Activated CD8-positive, alpha-beta memory T cell treated with anti-CD3 and anti-CD28 coated beads for 1 hour (primary cell): Measurements from ENCODE around the gene SLC22A4.
A peak's percentile ranks its signal among the peaks of the same experiment; 100 is the strongest.

Experiments used
- DNase-seq, 2 donors: peaks; one replicate each; pipeline ENCODE4 v3.0.0-alpha.2; 2020; ENCODE audit warnings: low read depth in 1 of 2; ENCODE audit errors: extremely low read depth in 1 of 2

Gene SLC22A4

DNA sequence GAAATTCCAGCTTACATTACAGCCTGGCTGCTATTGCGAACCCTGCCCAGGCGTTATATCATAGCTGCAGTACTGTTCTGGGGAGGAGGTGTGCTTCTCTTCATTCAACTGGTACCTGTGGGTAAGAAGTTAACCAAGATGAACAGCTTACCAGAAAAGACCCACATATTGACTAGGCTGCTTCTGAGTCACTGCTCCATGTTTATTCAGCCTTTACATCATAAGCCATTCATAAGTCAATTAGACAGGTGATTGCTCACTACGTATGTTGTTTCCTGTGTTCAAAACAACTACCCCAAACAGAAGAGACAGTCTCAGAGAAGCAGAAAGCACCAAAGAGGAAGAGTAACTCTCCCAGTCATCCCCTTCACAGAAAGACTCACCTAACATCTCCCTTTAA lies 40.6 kb downstream of the SLC22A4 start:
- no peak for DNase-seq

GRCh38 chr5:132335402-132335801 lies 41.2 kb downstream of the SLC22A4 start:
- DNase-seq: no peak

- DNase-seq: no peak
Measured at GRCh38 chr5:132339502-132339901, 45.3 kb downstream of the SLC22A4 start.

DNA sequence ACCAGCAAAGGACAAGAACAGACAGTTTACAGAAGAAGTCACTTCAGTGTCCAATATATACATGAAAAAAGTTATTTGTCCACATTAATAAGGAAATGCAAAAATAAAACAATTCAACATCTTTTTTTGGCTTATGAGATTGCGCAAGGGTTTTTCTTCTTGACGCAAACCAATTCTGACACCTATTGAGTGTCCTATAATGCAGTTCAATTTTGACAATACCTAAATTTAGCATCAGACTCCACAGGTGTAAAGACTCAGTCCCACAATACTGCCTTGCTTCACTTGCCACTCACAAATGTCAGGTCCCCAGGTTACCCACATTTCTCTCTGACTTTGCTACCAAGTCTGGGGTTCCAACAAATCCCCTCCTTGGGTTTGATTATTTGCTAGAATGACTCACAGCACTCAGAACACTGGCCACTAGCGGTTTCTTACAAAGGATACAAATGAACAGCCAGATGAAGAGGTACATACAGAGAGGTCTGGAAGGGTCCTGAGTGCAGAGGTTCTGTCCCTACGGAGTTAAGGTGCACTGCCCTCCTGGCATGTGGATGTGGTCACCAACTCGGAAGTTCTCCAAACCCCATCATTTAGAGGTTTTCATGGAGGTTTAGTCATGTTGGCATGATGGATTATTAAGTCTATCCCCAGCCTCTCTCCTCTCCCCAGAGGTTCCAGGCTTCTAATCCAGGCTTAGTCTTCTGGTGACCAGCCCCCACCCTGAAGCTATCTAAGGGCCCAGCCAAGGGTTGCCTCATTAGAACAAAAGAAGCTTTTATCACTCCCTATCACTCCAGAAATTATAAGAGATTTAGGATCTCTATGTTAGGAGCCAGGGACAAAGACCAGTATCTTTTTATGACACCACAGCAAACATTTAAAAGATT lies 48.3 kb downstream of the SLC22A4 start:
- DNase-seq: no peak

- DNase-seq: no peak
Measured at GRCh38 chr5:132344775-132345514, 50.8 kb downstream of the SLC22A4 start.

GRCh38 chr5:132353486-132353995 lies 59.3 kb downstream of the SLC22A4 start:
- DNase-seq: no peak

DNA sequence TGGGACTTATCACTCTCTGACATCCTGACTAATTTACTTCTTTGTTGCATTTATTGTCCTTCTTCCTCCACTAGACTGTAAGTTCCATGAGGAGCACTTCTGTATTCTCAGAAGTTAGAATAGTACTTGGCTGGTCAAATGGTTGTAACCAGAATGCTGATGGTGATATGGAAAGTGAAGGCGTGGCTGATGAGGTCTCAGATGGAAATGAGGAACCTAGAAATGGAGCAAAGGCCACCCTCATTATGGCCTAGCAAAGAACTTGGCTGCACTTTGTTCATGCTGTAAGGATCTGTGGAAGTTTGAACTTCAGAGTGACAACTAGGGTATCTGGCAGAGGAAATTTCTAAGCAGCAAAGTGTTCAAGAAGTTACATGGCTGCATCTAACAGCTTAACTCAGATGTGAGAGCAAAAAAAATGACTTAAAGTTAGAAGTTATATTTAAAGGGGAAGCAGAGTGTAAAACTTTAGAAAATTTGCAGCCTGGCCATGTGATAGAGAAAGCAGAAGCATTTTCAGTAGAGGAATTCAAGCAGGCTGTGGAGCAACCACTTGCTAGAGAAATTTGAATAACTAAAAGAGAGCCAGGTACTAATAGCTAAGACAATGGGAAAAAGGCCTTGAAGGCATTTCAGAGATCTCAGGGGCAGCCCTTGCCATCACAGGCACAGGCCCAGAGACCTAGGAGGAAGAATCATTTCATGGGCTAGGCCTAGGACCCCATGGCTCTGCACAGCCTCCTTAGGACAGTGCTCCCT lies 60.4 kb downstream of the SLC22A4 start:
- DNase-seq: no peak

GRCh38 chr5:132355140-132355765 lies 61.1 kb downstream of the SLC22A4 start:
- DNase-seq: no peak

DNA sequence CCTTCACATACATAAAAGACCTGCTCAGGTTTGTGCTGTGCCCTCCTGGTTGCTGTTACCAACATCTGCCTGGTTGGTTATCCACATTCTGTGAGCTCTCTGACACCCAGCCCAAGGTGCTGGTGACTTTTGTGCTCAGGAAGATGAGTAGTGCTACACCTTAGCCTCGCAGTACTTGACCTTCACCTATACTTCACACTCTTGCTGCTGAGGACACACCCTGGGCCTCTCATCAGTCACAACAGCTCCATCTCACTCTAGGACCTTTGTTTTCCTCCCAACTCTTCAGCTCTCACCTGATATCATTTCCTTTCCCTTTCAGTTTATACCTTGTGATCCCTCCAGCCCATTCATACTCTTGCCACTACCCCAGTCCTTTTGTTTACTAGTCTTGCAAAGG lies 64.6 kb downstream of the SLC22A4 start:
- DNase-seq: no peak

GRCh38 chr5:132362086-132362485 lies 67.9 kb downstream of the SLC22A4 start:
- no peak for DNase-seq

GRCh38 chr5:132363431-132364112 lies 69.4 kb downstream of the SLC22A4 start:
- no peak for DNase-seq

DNA sequence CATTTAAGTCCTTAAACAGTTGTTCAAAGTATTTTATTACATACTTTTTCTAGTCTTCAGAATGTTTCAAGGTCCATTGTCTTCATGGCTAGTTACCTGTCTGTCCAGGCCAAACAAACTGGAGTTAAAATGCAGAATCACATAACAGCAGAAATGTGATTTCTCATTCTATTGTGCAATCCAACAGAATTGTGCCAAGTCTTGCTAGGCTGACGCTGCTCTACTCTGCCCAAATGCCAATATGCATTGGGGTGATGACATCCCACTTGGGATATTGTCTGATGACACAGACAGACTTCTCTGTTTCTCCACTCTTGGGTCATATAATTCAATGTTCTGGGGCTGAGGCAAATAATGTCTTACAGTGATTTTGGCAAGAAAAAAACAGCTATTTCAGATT lies 70.1 kb downstream of the SLC22A4 start:
- DNase-seq: no peak

DNA sequence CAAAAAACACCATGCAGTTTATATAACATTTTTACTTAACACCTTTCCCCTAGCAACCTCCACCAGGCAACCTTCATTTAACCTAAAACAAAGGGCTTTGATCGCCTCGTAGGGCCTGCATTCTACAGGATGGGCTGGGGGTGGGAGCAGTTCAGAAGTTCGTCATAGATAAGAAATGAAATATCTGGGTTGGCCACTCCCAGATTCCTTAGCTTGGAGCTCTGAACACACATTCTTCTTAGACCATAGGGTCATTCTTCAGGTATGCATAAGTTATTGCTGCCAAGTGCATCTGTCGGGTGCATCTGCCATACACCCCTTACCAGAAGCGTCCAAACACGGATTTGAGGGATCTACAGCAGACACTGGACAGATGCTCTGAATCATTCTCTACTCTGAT lies 71.0 kb downstream of the SLC22A4 start:
- no peak for DNase-seq

DNA sequence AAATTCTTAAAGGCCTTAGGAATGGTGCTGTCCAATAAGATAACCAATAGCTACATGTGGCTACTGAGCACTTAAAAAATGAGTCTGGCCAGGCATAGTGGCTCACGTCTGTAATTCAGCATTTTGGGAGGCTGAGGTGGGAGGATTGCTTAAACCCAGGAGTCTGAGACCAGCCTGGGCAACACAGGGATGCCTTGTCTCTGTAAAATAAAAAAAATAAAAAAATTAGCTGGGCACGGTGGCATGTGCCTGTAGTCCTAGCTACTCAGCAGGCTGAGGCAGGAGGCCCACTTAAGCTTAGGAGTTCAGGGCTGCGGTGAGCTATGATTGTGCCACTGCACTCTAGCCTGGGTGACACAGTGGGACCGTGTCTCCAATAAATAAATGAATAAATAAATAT lies 74.0 kb downstream of the SLC22A4 start:
- DNase-seq: no peak

DNA sequence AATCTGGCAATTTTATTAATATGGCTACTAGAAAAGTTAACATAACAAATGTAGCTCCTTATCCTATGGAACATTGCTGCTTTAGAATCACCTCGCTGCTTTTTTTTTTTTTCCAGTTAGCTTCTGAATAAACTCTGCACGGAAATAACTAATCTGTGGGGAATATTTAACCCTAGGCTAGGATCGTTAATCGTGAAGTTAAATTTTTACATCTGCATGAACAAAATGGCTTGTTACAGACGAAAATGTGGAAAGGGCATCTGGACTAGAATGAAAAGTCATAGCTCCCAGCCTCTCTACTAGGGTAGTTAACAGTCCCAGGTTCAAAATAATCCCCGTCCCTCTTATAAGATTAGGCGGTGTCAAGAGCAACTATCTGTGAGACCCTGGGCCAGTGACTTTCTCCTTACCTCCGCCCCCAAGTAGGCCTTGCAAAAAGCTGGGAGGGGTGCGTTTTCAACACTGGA lies 74.8 kb downstream of the SLC22A4 start:
- DNase-seq: no peak

GRCh38 chr5:132369474-132370180 lies 75.4 kb downstream of the SLC22A4 start, which contains the start of gene SLC22A5:
Gene SLC22A5 (plus strand): TSS chr5:132369710. CDS start chr5:132369973, 263 bp downstream.
- DNase-seq: peak in 1 of 2 donors; percentile 62

- DNase-seq: no peak
Measured at GRCh38 chr5:132370181-132370970, 76.2 kb downstream of the SLC22A4 start.

DNA sequence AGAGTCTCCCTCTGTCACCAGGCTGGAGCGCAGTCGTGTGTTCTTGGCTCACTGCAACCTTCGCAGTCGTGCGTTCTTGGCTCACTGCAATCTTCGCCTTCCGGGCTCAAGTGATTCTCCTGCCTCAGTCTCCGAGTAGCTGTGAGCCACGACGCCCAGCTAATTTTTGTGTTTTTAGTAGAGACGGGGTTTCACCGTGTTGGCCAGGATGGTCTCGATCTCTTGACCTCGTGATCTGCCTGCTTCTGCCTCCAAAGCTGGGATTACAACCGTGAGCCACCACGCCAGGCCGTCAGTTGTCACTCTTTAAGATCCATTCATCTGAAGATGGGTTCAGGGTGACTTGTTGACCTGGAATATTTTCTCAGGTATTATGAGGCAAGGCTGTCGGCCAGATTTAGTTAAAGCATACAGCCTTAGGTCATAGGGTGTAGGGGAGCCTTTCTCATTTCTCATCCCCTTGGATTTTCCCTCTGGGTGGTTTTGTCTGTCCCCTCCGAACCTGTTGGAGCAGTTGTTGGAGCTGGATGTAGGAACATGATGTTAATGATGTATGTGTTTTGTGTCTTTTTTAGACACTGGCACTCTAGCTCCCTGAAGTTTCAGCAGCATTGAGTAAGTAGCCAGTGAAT lies 76.9 kb downstream of the SLC22A4 start:
- DNase-seq: no peak
